ENCODE data around the gene MICAL2. TPM values are rescaled to one million over a fixed set of nuclear protein-coding genes. Genes with fewer than 3 reads are reported as not detected.
A peak's percentile ranks its signal among the peaks of the same experiment; 100 is the strongest.

MICAL2 gene
- total RNA-seq, 1 donor = 156 TPM

DNA sequence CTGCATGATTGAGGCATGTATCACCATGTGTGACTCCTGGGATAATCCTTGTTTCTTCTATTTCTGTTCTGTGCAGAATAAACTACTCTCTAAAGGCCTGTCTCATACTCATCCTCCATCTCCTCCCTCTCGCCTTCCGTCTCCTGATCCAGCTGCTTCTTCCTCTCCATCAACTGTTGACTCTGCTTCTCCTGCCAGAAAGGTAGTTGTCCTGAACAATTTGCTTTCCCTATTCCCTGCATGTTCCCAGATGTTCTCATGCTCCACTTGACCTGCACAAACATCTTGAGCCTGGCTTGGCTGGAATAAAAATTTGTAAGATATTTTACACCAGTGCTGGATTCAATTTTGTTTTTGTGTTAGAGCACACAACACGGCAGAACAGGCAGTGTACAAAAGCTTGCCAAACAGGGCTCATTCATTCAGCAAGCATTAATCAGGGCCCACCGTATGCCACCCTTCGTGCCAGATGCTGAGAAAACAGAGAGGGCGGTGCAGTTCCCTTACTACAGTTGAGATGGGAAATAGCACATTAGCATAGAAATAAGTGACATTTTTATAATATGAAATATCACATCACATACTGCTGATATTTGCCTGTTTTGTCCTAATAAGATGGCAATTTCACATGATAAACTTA is 133.6 kb downstream of the MICAL2 start:
- Histone ChIP-seq H3K27ac (ENCODE audit: low read depth, low read length) (peak overlapping the region; percentile 17), H4K20me1 (ENCODE audit: insufficient read depth, low read length) (peaks cover 8% of the 10 kb centered on the region), H3K9me3 (ENCODE audit: low read depth, low read length) (no peaks in the 10 kb centered on the region), H3K27me3 (ENCODE audit: insufficient read depth, low read length) (no peaks in the 10 kb centered on the region), H3K4me3 (ENCODE audit: insufficient read depth, low read length) (no peak overlapping the region), H3K4me2 (ENCODE audit: insufficient read depth, low read length) (no peak overlapping the region), H3K36me3 (ENCODE audit: insufficient read depth, low read length) (peaks cover 100% of the 10 kb centered on the region), H3K79me2 (ENCODE audit: insufficient read depth, low read length) (peaks cover 41% of the 10 kb centered on the region), H3K4me1 (ENCODE audit: insufficient read depth, low read length) (peaks cover 11% of the 10 kb centered on the region), H2AFZ (ENCODE audit: low read length) (no peak overlapping the region)
- DNase-seq (ENCODE audit: insufficient read length, low spot score, missing footprints) = peak; percentile 5
- TF ChIP-seq, protein P1, sequence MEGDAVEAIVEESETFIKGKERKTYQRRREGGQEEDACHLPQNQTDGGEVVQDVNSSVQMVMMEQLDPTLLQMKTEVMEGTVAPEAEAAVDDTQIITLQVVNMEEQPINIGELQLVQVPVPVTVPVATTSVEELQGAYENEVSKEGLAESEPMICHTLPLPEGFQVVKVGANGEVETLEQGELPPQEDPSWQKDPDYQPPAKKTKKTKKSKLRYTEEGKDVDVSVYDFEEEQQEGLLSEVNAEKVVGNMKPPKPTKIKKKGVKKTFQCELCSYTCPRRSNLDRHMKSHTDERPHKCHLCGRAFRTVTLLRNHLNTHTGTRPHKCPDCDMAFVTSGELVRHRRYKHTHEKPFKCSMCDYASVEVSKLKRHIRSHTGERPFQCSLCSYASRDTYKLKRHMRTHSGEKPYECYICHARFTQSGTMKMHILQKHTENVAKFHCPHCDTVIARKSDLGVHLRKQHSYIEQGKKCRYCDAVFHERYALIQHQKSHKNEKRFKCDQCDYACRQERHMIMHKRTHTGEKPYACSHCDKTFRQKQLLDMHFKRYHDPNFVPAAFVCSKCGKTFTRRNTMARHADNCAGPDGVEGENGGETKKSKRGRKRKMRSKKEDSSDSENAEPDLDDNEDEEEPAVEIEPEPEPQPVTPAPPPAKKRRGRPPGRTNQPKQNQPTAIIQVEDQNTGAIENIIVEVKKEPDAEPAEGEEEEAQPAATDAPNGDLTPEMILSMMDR (IDR thresholded peaks at IDR 0.05; ENCODE audit: extremely low read depth, low read depth, low read length) = no peak

DNA sequence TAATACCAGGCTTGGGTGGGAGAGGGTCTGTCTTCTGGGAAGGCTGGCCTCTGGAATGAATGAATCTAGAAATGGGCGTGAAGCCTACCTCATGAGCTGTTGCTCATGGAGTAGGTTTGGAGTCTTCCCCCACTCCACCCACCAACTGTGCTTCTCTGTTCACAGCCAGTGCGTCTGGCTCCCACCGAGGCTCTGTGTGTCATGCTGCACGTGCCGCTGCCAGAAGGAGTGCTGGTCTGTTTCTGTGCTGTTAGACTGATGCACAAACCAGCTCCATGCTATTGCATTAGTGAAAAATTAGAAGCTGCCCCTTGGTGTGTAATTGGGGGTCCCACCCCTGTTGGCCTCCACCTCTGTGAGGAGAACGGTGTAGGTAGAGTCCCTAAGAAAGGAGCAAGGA is 134.7 kb downstream of the MICAL2 start:
- Histone ChIP-seq H3K27me3 (ENCODE audit: insufficient read depth, low read length) (no peaks in the 10 kb centered on the region), H4K20me1 (ENCODE audit: insufficient read depth, low read length) (peaks cover 8% of the 10 kb centered on the region), H3K9me3 (ENCODE audit: low read depth, low read length) (no peaks in the 10 kb centered on the region), H3K36me3 (ENCODE audit: insufficient read depth, low read length) (peaks cover 100% of the 10 kb centered on the region), H3K27ac (ENCODE audit: low read depth, low read length) (peak overlapping the region; percentile 17), H3K4me1 (ENCODE audit: insufficient read depth, low read length) (peaks cover 11% of the 10 kb centered on the region), H3K4me2 (ENCODE audit: insufficient read depth, low read length) (no peak overlapping the region), H2AFZ (ENCODE audit: low read length) (no peak overlapping the region), H3K4me3 (ENCODE audit: insufficient read depth, low read length) (no peak overlapping the region), H3K79me2 (ENCODE audit: insufficient read depth, low read length) (peaks cover 31% of the 10 kb centered on the region)
- TF ChIP-seq, protein P1 (IDR thresholded peaks at IDR 0.05; ENCODE audit: extremely low read depth, low read depth, low read length) = no peak
- peak; percentile 73 for DNase-seq (ENCODE audit: insufficient read length, low spot score, missing footprints)

DNA sequence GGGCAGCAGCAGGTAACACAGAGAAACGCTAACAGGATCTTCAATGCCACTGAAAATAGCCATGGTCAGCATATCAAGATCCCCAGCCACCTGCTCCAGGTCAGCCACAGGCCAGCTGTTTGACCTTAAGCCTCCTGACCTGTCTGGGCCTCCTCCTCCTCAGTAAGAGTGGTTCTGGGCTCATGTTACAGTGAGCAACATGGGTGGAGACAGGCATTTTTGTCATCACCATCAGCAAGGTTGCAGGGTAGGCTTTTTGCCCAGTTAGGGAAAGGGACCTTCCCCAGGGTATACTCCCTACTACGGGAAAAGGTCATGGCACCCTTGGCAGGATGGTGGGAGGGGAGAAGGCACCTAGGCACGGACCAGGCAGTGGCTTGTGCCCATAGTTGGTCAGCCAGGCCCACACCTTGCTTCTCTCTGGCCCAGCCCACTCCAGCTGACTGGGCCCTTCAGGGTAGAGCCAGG is 135.2 kb downstream of the MICAL2 start:
- no peak overlapping the region for H3K4me2 ChIP-seq (ENCODE audit: insufficient read depth, low read length)
- peaks cover 11% of the 10 kb centered on the region for H3K4me1 ChIP-seq (ENCODE audit: insufficient read depth, low read length)
- peak overlapping the region; percentile 17 for H3K27ac ChIP-seq (ENCODE audit: low read depth, low read length)
- peaks cover 30% of the 10 kb centered on the region for H3K79me2 ChIP-seq (ENCODE audit: insufficient read depth, low read length)
- H3K4me3 ChIP-seq (ENCODE audit: insufficient read depth, low read length) = no peak overlapping the region
- H3K27me3 ChIP-seq (ENCODE audit: insufficient read depth, low read length) = no peaks in the 10 kb centered on the region
- H3K9me3 ChIP-seq (ENCODE audit: low read depth, low read length) = no peaks in the 10 kb centered on the region
- H4K20me1 ChIP-seq (ENCODE audit: insufficient read depth, low read length) = peaks cover 8% of the 10 kb centered on the region
- no peak overlapping the region for H2AFZ ChIP-seq (ENCODE audit: low read length)
- peaks cover 100% of the 10 kb centered on the region for H3K36me3 ChIP-seq (ENCODE audit: insufficient read depth, low read length)
- DNase-seq (ENCODE audit: insufficient read length, low spot score, missing footprints) = peak; percentile 75
- TF ChIP-seq, protein P1 (IDR thresholded peaks at IDR 0.05; ENCODE audit: extremely low read depth, low read depth, low read length) = no peak

DNA sequence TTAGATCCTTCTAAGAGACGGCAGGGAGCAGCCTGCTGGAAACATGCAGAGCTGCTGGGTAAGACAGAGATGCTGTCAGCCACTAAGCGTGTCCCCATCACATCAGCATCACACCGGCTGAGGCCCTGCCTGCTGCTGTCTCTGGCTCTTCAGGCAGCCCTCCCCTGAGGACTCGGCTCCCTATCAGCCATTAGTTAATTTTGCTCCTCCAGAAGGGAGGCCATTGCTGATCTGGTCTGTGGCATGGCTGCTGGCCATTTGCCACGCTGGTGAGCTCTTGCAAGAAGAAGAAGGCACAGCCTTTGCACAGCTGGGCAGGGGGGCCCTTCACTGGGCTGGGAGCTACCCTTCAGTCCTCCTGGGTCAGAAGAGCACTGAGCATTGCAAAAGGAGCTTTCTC is 135.8 kb downstream of the MICAL2 start:
- Histone ChIP-seq H3K4me3 (ENCODE audit: insufficient read depth, low read length) (no peak overlapping the region), H3K9me3 (ENCODE audit: low read depth, low read length) (no peaks in the 10 kb centered on the region), H3K36me3 (ENCODE audit: insufficient read depth, low read length) (peaks cover 100% of the 10 kb centered on the region), H4K20me1 (ENCODE audit: insufficient read depth, low read length) (peaks cover 8% of the 10 kb centered on the region), H3K79me2 (ENCODE audit: insufficient read depth, low read length) (peaks cover 29% of the 10 kb centered on the region), H2AFZ (ENCODE audit: low read length) (no peak overlapping the region), H3K4me2 (ENCODE audit: insufficient read depth, low read length) (no peak overlapping the region), H3K27ac (ENCODE audit: low read depth, low read length) (no peak overlapping the region), H3K27me3 (ENCODE audit: insufficient read depth, low read length) (no peaks in the 10 kb centered on the region), H3K4me1 (ENCODE audit: insufficient read depth, low read length) (peaks cover 11% of the 10 kb centered on the region)
- TF ChIP-seq, protein P1 (IDR thresholded peaks at IDR 0.05; ENCODE audit: extremely low read depth, low read depth, low read length) = no peak
- peak; percentile 45 for DNase-seq (ENCODE audit: insufficient read length, low spot score, missing footprints)

All from osteoblast (primary cell).